DOHH2 (cell line): ENCODE results near the gene GNAO1.

ENCODE experiments used
- H3F3A ChIP-seq: fragments of 200-600 bp; sonication (generic), shearing (Covaris generic); 2 replicates; pipeline ENCODE4 v1.6.0; 2016; ENCODE audit warnings: antibody characterized with exemption, mild to moderate bottlenecking; ENCODE audit not compliant: control insufficient read depth, insufficient read depth
- H3K27ac ChIP-seq: fragments of 200-600 bp; sonication (generic); 2 replicates; pipeline ENCODE4 v1.5.1; 2014; ENCODE audit warnings: low read depth, mild to moderate bottlenecking, low read length, moderate library complexity
- H3K27me3 ChIP-seq: fragments of 200-600 bp; sonication (generic); 2 replicates; pipeline ENCODE4 v1.6.1; 2014; ENCODE audit warnings: mild to moderate bottlenecking, low read length, mixed read lengths; ENCODE audit not compliant: control insufficient read depth
- H3K36me3 ChIP-seq: fragments of 200-600 bp; sonication (generic); 2 replicates; pipeline ENCODE4 v1.6.1; 2014; ENCODE audit warnings: mild to moderate bottlenecking, low read length, moderate library complexity, mixed read lengths; ENCODE audit not compliant: control insufficient read depth
- H3K4me1 ChIP-seq: fragments of 200-600 bp; sonication (generic); 2 replicates; pipeline ENCODE4 v1.6.1; 2014; ENCODE audit warnings: mild to moderate bottlenecking, low read length, mixed read lengths; ENCODE audit not compliant: control insufficient read depth
- H3K4me2 ChIP-seq: fragments of 200-600 bp; sonication (generic); 2 replicates; pipeline ENCODE4 v1.6.0; 2014; ENCODE audit warnings: mild to moderate bottlenecking, low read length, moderate library complexity
- H3K4me3 ChIP-seq: fragments of 200-600 bp; sonication (generic); 2 replicates; pipeline ENCODE4 v1.5.1; 2014; ENCODE audit warnings: mild to moderate bottlenecking, low read length, mixed read lengths
- H3K79me2 ChIP-seq: fragments of 200-600 bp; sonication (generic); 2 replicates; pipeline ENCODE4 v1.6.1; 2014; ENCODE audit warnings: mild to moderate bottlenecking, low read length, mixed read lengths; ENCODE audit not compliant: control insufficient read depth
- H3K9me2 ChIP-seq: fragments of 200-600 bp; sonication (generic); replicated peaks from 2 replicates; pipeline ENCODE4 v1.6.1; 2014; ENCODE audit warnings: mild to moderate bottlenecking, low read length, mixed read lengths; ENCODE audit not compliant: control insufficient read depth
- H3K9me3 ChIP-seq: fragments of 200-600 bp; sonication (generic); 2 replicates; pipeline ENCODE4 v1.6.1; 2014; ENCODE audit warnings: antibody characterized with exemption, low read length, mixed read lengths; ENCODE audit not compliant: control insufficient read depth, insufficient read depth
- H4K20me1 ChIP-seq: fragments of 200-600 bp; sonication (generic); 2 replicates; pipeline ENCODE4 v1.6.0; 2014; ENCODE audit warnings: low read depth, mild to moderate bottlenecking, antibody characterized with exemption, low read length, moderate library complexity; ENCODE audit not compliant: control insufficient read depth, insufficient read depth
- CTCF ChIP-seq: fragments of 200-600 bp; sonication (generic); IDR thresholded peaks from one replicate; pipeline ENCODE4 v1.5.1; 2014; ENCODE audit warnings: antibody characterized with exemption, mild to moderate bottlenecking, low read depth, low read length; ENCODE audit not compliant: poor library complexity, severe bottlenecking
- EZH2phosphoT487 ChIP-seq: fragments of 200-600 bp; sonication (generic); IDR thresholded peaks from 2 replicates; pipeline ENCODE4 v1.6.1; 2017; ENCODE audit warnings: borderline replicate concordance, mild to moderate bottlenecking, antibody characterized with exemption, low read length, moderate library complexity, mixed read lengths

GNAO1 gene

GRCh38 chr16:56244612-56245011 is 53.3 kb downstream of the GNAO1 start:
- Histone ChIP-seq H3K27me3 (no peaks in the 10 kb centered on the region), H3K36me3 (no peaks in the 10 kb centered on the region), H3K27ac (no peak overlapping the region), H3K4me2 (no peak overlapping the region), H3K9me3 (no peaks in the 10 kb centered on the region), H3K9me2 (no peaks in the 10 kb centered on the region), H4K20me1 (no peaks in the 10 kb centered on the region), H3K4me3 (no peak overlapping the region), H3K79me2 (no peaks in the 10 kb centered on the region), H3K4me1 (no peaks in the 10 kb centered on the region), H3F3A (no peaks in the 10 kb centered on the region)
- TF ChIP-seq EZH2phosphoT487 = no peak
- TF ChIP-seq CTCF = no peak

- Histone ChIP-seq H3K9me3 (no peaks in the 10 kb centered on the region), H3K27ac (no peak overlapping the region), H3K9me2 (no peaks in the 10 kb centered on the region), H3K4me1 (no peaks in the 10 kb centered on the region), H3K4me3 (no peak overlapping the region), H3K79me2 (no peaks in the 10 kb centered on the region), H3K27me3 (no peaks in the 10 kb centered on the region), H3K36me3 (no peaks in the 10 kb centered on the region), H3K4me2 (no peak overlapping the region), H3F3A (no peaks in the 10 kb centered on the region), H4K20me1 (no peaks in the 10 kb centered on the region)
- TF ChIP-seq CTCF (no peak), EZH2phosphoT487 (no peak)
Measured at GRCh38 chr16:56245197-56245596, 53.9 kb downstream of the GNAO1 start.

GRCh38 chr16:56246051-56246817 is 54.9 kb downstream of the GNAO1 start:
- Histone ChIP-seq H3K79me2 (no peaks in the 10 kb centered on the region), H3K4me3 (no peak overlapping the region), H3K27ac (no peak overlapping the region), H3F3A (no peaks in the 10 kb centered on the region), H3K9me3 (no peaks in the 10 kb centered on the region), H3K36me3 (no peaks in the 10 kb centered on the region), H3K9me2 (no peaks in the 10 kb centered on the region), H3K27me3 (no peaks in the 10 kb centered on the region), H3K4me2 (no peak overlapping the region), H3K4me1 (no peaks in the 10 kb centered on the region), H4K20me1 (no peaks in the 10 kb centered on the region)
- TF ChIP-seq CTCF (no peak), EZH2phosphoT487 (no peak)
